IPS-20b (cell line): ENCODE results near the gene POU3F4.

Experiments
- H3K27ac ChIP-seq: one replicate; pipeline ENCODE4 v1.5.1; 2013; ENCODE audit warnings: low read length
- H3K27me3 ChIP-seq: 2 replicates; pipeline ENCODE4 v1.6.1; 2013; ENCODE audit warnings: mild to moderate bottlenecking, low read length, inconsistent platforms; ENCODE audit not compliant: insufficient read depth
- H3K36me3 ChIP-seq: 2 replicates; pipeline ENCODE4 v1.6.1; 2013; ENCODE audit warnings: low read depth, mild to moderate bottlenecking, inconsistent platforms, low read length, moderate library complexity; ENCODE audit not compliant: insufficient read depth
- H3K4me1 ChIP-seq: 2 replicates; pipeline ENCODE4 v1.6.1; 2013; ENCODE audit warnings: mild to moderate bottlenecking, control low read depth, inconsistent platforms, low read length, moderate library complexity; ENCODE audit not compliant: insufficient read depth
- H3K4me3 ChIP-seq: 2 replicates; pipeline ENCODE4 v1.5.1; 2013; ENCODE audit warnings: mild to moderate bottlenecking, low read length, inconsistent platforms
- H3K9ac ChIP-seq: 2 replicates; pipeline ENCODE4 v1.6.1; 2013; ENCODE audit warnings: low read depth, mild to moderate bottlenecking, inconsistent platforms, low read length, moderate library complexity
- H3K9me3 ChIP-seq: 2 replicates; pipeline ENCODE4 v1.6.1; 2013; ENCODE audit warnings: mild to moderate bottlenecking, low read depth, low read length, inconsistent platforms; ENCODE audit not compliant: insufficient read depth

Gene POU3F4

DNA sequence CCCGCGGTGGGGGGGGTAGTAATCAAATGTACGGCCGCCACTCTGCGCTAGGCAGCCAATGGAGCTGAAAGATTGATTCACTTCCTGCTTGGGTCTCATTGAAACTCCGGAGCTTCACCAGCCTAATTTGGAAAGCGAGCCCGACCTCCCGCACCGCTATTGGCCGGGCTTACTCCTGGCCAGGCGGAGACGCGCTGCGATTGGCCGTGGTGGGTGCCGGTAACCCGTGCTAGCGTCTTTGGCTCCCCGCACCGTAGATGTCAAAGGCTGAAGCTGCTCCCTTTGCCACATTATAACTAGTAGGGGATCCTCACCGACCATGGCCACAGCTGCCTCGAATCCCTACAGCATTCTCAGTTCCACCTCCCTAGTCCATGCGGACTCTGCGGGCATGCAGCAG, at the start of gene POU3F4:
POU3F4 (plus strand) TSS at position 285 of the 400 bp plus-strand sequence; CDS start at position 320, 35 bp downstream.
- H3K9ac ChIP-seq: peak within 1 kb of the TSS; percentile 63; the same call in 1 of the 2 replicates
- H3K4me1 ChIP-seq: peaks cover 11% of the 10 kb centered on the region; the same call in 1 of the 2 replicates
- peaks cover 76% of the 10 kb centered on the region for H3K27me3 ChIP-seq
- H3K27ac ChIP-seq: no peak within 1 kb of the TSS
- peak within 1 kb of the TSS; percentile 79 for H3K4me3 ChIP-seq
- no peaks in the 10 kb centered on the region for H3K36me3 ChIP-seq
- H3K9me3 ChIP-seq: no peaks in the 10 kb centered on the region

DNA sequence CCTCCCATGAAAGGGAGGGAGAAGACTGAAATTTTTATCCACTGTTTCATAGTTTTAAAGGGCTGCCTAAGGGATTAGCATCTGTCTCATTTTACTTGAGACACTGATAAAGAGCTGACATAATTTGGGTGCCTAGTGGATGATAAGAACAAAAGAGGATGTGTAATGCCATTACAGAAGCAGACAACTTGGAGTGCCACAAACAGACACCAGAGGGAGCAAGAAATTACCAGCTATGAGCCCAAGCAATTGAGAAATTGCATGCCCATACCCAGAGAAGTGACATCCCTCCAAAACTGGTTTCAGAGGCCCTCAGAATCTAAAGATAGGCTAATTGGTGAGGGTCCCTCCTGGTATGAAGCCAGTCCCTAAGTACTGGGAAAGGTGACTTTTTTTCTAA, 38.5 kb upstream of the POU3F4 start:
- H3K27me3 ChIP-seq: no peaks in the 10 kb centered on the region
- no peak overlapping the region for H3K9ac ChIP-seq
- H3K4me3 ChIP-seq: no peak overlapping the region
- H3K4me1 ChIP-seq: no peaks in the 10 kb centered on the region
- H3K27ac ChIP-seq: no peak overlapping the region
- no peaks in the 10 kb centered on the region for H3K36me3 ChIP-seq
- H3K9me3 ChIP-seq: no peaks in the 10 kb centered on the region

DNA sequence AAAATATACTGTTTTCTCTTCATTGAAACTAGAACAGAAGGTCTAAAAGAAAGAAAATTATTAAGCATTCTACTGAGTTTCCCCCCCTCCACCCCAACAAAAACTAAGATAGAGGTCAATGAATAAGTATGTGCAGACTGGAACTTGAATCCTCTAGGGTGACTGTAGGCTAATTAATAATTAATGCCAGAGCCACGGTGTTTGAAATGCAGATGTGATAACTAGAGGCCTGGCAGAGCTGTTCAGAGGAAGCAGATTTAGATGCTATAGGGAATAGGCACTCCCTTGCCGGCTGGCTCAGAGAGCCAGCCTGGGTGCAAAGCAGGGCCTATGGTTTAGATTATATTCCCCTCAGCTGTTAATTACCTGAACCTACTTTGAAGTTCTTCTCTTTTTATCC, 12.2 kb upstream of the POU3F4 start:
- Histone ChIP-seq H3K4me3 (no peak overlapping the region), H3K36me3 (no peaks in the 10 kb centered on the region), H3K9ac (no peak overlapping the region)

DNA sequence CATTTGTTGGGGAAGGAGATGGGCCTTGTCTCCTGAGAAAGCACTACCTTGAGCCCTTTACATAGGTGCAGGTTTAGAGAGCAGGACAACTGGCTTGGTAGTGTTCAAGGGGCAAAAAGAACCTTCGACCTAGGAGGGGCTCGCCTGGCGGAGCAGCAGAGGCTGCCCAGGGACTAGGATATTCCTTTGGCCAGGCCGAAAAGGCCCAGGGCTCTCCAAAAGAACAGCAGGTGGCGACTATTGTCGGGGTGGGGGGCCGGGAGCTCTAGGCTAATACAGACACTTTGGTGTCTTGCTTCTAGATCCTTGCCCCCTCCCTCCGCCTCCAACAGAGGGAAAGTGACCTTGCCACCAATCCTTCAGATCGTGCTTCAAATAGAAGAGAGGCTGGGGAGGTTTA, 7.1 kb upstream of the POU3F4 start:
- Histone ChIP-seq H3K36me3 (no peaks in the 10 kb centered on the region), H3K9ac (no peak overlapping the region), H3K9me3 (no peaks in the 10 kb centered on the region), H3K4me1 (peaks cover 18% of the 10 kb centered on the region; the same call in 1 of the 2 replicates), H3K4me3 (peak overlapping the region; percentile 61; the same call in 1 of the 2 replicates), H3K27me3 (peaks cover 54% of the 10 kb centered on the region), H3K27ac (no peak overlapping the region)

More for the DNA sequence above, 12.2 kb upstream of the POU3F4 start:
- peaks cover 3% of the 10 kb centered on the region; the same call in 1 of the 2 replicates for H3K4me1 ChIP-seq
- H3K27me3 ChIP-seq: peaks cover 3% of the 10 kb centered on the region; the same call in 1 of the 2 replicates
- H3K27ac ChIP-seq: no peak overlapping the region
- no peaks in the 10 kb centered on the region for H3K9me3 ChIP-seq

DNA sequence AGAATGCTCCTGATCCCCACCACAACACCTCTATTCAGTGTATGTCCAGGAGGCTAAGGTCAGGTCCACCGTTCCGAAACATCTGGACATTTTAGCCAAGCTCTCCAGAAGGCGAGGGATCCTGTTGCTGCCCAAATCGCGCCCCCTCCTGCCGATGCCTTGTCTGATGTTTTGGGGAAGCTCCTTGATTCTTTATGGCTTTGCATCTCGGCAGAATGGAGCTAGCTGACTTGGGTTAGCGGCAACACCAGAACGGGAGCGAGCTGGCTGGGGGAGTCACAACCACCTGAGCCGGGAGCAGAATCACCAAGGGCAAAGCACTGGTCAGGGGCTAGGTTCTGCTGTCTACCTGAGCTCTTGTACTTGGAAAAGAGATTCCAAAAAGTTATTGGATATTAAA, 6.6 kb upstream of the POU3F4 start:
- Histone ChIP-seq H3K36me3 (no peaks in the 10 kb centered on the region), H3K9me3 (no peaks in the 10 kb centered on the region), H3K9ac (no peak overlapping the region; the same call in 1 of the 2 replicates), H3K4me1 (peaks cover 18% of the 10 kb centered on the region; the same call in 1 of the 2 replicates), H3K27ac (no peak overlapping the region), H3K4me3 (peak overlapping the region; percentile 61), H3K27me3 (peaks cover 59% of the 10 kb centered on the region)

DNA sequence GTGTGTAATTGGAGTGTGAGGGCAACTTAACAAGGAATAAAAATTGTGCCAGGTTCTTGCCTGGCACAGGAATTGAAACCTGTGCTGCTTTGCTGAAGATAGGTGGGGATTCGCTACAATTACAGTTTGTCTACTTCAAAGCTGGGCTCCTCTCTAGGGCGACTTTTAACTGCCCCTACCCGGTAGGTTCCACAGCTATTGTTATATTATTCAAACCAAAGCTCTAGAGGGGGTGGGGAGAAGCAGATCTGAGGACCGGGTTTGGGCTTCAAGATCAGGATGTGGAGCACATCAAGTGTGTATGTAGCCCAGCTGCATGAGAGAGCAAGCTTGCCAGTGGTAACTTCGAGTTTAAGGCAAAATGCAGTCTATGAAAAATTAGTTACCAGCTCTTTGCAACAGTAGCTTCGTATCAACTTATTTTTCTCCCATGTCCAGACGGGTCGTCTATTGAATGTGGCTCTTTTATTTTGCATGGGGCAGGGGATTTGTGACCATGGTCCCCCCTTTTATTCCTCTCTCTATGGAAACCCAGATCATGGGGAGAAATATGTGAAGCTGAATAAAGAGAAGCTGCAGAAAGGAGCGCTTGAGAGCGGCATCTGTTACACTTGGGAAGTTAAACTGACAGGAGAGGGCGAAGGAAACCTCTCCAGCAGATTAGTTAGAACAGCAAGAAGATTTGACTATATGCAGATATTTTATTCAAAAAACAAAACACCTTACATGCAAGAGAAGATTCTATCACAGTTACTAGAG, 3.2 kb upstream of the POU3F4 start:
- peak overlapping the region; percentile 64; the same call in 1 of the 2 replicates for H3K4me3 ChIP-seq
- H3K9me3 ChIP-seq: no peaks in the 10 kb centered on the region
- no peak overlapping the region for H3K27ac ChIP-seq
- H3K9ac ChIP-seq: no peak overlapping the region
- no peaks in the 10 kb centered on the region for H3K36me3 ChIP-seq
- peaks cover 18% of the 10 kb centered on the region; the same call in 1 of the 2 replicates for H3K4me1 ChIP-seq
- peaks cover 90% of the 10 kb centered on the region for H3K27me3 ChIP-seq

DNA sequence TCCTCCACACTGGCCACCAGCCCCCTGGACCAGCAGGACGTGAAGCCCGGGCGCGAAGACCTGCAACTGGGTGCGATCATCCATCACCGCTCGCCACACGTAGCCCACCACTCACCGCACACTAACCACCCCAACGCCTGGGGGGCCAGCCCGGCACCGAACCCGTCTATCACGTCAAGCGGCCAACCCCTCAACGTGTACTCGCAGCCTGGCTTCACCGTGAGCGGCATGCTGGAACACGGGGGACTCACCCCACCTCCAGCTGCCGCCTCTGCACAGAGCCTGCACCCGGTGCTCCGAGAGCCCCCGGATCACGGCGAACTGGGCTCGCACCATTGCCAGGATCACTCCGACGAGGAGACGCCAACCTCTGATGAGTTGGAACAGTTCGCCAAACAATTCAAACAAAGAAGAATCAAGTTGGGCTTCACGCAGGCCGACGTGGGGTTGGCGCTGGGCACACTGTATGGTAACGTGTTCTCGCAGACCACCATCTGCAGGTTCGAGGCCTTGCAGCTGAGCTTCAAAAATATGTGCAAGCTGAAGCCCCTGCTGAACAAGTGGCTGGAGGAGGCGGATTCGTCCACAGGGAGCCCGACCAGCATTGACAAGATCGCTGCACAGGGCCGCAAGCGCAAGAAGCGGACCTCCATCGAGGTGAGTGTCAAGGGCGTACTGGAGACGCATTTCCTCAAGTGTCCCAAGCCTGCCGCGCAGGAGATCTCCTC, 600 bp downstream of the POU3F4 start:
- Histone ChIP-seq H3K9ac (peak overlapping the region; percentile 63; the same call in 1 of the 2 replicates), H3K36me3 (no peaks in the 10 kb centered on the region), H3K27me3 (peaks cover 70% of the 10 kb centered on the region), H3K4me3 (peak overlapping the region; percentile 79), H3K9me3 (no peaks in the 10 kb centered on the region), H3K27ac (no peak overlapping the region), H3K4me1 (peaks cover 7% of the 10 kb centered on the region; the same call in 1 of the 2 replicates)

DNA sequence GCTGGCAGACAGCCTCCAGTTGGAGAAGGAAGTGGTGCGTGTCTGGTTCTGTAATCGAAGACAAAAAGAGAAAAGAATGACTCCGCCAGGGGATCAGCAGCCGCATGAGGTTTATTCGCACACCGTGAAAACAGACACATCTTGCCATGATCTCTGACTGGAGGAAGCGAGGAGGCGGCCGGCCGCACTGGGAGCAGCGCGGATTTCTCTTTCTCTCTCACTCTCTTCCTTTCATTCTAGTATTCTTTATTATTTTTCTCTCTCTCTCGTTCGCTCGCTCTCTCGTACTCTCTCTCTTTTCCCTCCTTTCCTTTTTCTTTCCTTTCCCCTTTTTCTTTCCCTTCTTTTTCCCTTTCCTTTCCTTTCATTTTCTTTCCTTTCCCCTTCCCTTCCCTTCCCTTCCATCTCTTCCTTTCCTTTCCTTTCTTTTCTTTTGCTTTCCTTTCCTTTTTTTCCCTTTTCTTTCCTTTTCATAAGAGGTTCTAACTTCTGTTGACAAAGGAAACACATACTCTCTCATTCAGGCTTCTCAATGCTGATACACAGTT, 1.2 kb downstream of the POU3F4 start:
- peaks cover 63% of the 10 kb centered on the region for H3K27me3 ChIP-seq
- H3K9me3 ChIP-seq: no peaks in the 10 kb centered on the region
- no peaks in the 10 kb centered on the region for H3K36me3 ChIP-seq
- peak overlapping the region; percentile 63 for H3K9ac ChIP-seq
- peaks cover 7% of the 10 kb centered on the region; the same call in 1 of the 2 replicates for H3K4me1 ChIP-seq
- no peak overlapping the region for H3K27ac ChIP-seq
- H3K4me3 ChIP-seq: peak overlapping the region; percentile 79

DNA sequence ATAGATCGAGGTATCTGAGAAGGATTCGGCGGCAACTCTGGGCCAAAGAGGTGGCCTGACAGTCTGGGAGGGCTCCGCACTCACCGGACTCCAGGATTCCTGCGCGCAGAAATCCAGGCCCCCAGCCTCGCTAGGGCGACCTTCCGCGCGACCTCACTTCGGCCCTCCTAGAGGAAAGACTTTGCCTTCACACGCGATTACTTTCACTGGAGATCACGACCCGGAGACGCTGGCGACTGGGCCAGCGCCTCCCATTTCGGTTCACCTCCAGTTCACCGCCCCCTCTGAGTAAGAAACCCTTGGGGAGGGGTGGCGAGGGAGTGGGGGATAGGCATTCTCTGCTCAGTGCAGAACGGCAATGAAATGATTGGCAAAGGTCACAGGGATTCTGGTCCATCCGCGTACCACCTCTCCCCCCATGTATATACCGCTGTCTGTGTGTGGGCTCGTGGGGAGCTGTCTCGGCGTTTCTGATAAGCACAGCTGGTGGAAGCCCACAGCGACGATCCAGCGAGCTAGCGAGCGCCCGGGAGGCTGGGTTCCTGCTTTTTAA, 2.5 kb downstream of the POU3F4 start:
- no peaks in the 10 kb centered on the region for H3K36me3 ChIP-seq
- no peak overlapping the region for H3K27ac ChIP-seq
- H3K9ac ChIP-seq: no peak overlapping the region; the same call in 1 of the 2 replicates
- peak overlapping the region; percentile 79 for H3K4me3 ChIP-seq
- H3K4me1 ChIP-seq: peaks cover 3% of the 10 kb centered on the region; the same call in 1 of the 2 replicates
- H3K27me3 ChIP-seq: peaks cover 51% of the 10 kb centered on the region
- no peaks in the 10 kb centered on the region for H3K9me3 ChIP-seq

DNA sequence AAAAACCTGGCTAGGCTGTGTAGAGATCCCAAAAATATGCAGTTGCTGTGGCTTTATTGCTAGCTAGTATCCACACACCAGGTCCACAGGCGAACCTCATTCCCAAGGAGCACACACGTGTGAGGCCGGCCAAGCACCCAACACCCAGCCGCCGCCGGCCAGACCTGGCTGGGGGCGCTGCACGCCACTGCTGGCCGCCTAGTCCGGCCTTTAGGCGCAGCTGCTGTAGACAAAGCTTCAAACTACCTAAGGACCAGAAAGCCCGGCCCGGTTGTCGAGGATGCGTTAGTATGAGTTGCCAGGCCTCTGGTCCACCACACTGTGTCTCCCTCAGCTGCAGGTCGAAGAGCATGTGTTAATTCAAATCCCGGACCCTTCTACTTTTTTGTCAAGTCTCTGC, 3.1 kb downstream of the POU3F4 start:
- H3K4me1 ChIP-seq: peaks cover 6% of the 10 kb centered on the region; the same call in 1 of the 2 replicates
- H3K9ac ChIP-seq: no peak overlapping the region; the same call in 1 of the 2 replicates
- H3K36me3 ChIP-seq: no peaks in the 10 kb centered on the region
- H3K9me3 ChIP-seq: no peaks in the 10 kb centered on the region
- H3K27me3 ChIP-seq: peaks cover 44% of the 10 kb centered on the region
- H3K27ac ChIP-seq: no peak overlapping the region
- peak overlapping the region; percentile 79; the same call in 1 of the 2 replicates for H3K4me3 ChIP-seq

DNA sequence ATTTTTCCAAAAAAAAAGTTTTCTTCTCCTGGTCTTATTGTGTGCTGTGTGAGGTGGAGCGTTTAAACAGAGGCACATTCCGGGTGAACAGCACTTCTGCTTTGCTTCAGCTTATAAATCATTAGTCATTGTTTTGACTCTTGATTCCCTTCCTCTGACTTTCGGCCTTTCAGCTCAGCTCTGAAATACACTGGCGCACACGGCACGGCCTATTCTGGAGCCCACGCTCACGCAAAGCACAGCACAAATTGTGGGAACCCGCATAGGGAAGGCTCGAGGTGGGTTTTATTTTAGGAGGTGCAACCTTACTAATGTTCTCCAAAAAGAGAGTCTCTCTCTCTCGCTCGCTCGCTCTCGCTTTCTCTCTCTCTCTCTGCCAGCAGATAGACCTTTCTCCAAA, 4.0 kb downstream of the POU3F4 start:
- Histone ChIP-seq H3K27ac (no peak overlapping the region), H3K4me1 (peaks cover 8% of the 10 kb centered on the region; the same call in 1 of the 2 replicates), H3K4me3 (peak overlapping the region; percentile 33; the same call in 1 of the 2 replicates), H3K9me3 (no peaks in the 10 kb centered on the region), H3K9ac (peak overlapping the region; percentile 32; the same call in 1 of the 2 replicates), H3K36me3 (no peaks in the 10 kb centered on the region), H3K27me3 (peaks cover 35% of the 10 kb centered on the region)
